ENCODE measurements around the gene CSTF3.
"Not testable (repeated sequence)": the region's sequence is repeated elsewhere in the genome, so short reads cannot be mapped to it uniquely, and the experiment has no call there.

Gene CSTF3

GRCh38 chr11:33072465-33072864, 88.8 kb downstream of the CSTF3 start:
- no peak for FAIRE-seq

GRCh38 chr11:33068611-33069340, 92.5 kb downstream of the CSTF3 start:
- FAIRE-seq = no peak

- FAIRE-seq = no peak
Observed at GRCh38 chr11:33067294-33067693, 94.0 kb downstream of the CSTF3 start.

- FAIRE-seq = no peak
Observed at GRCh38 chr11:33065445-33066178, 95.7 kb downstream of the CSTF3 start.

GRCh38 chr11:33064866-33065265, 96.4 kb downstream of the CSTF3 start:
- FAIRE-seq = no peak

- no peak for FAIRE-seq
Observed at GRCh38 chr11:33064033-33064825, 97.1 kb downstream of the CSTF3 start.

GRCh38 chr11:33063326-33063881, 97.9 kb downstream of the CSTF3 start:
- FAIRE-seq = no peak

GRCh38 chr11:33062137-33062536, 99.1 kb downstream of the CSTF3 start:
- FAIRE-seq = no peak

- no peak for FAIRE-seq
Observed at GRCh38 chr11:33060271-33060670, 101.0 kb downstream of the CSTF3 start.

GRCh38 chr11:33059331-33060007, 101.8 kb downstream of the CSTF3 start:
- no peak for FAIRE-seq

- no peak for FAIRE-seq
Observed at GRCh38 chr11:33057284-33057683, 104.0 kb downstream of the CSTF3 start.

GRCh38 chr11:33055375-33055774, 105.9 kb downstream of the CSTF3 start:
- no peak for FAIRE-seq

- no peak for FAIRE-seq
Observed at GRCh38 chr11:33052231-33052630, 109.0 kb downstream of the CSTF3 start.

GRCh38 chr11:33049565-33050408, 111.5 kb downstream of the CSTF3 start:
- not testable (repeated sequence) for FAIRE-seq

GRCh38 chr11:33048701-33049100, 112.6 kb downstream of the CSTF3 start:
- not testable (repeated sequence) for FAIRE-seq

- FAIRE-seq = no peak
Observed at GRCh38 chr11:33045551-33046255, 115.6 kb downstream of the CSTF3 start.

- FAIRE-seq = no peak
Observed at GRCh38 chr11:33044285-33044756, 117.0 kb downstream of the CSTF3 start.

GRCh38 chr11:33043221-33043830, 118.0 kb downstream of the CSTF3 start:
- no peak for FAIRE-seq

GRCh38 chr11:33040862-33041453, 120.3 kb downstream of the CSTF3 start:
- FAIRE-seq = no peak

Data from endometrium (tissue), 2 donors.